Activated T-cell treated with anti-CD3 and anti-CD28 coated beads, Interleukin-2, amount 50 U/mL, for 24 hours (primary cell): ENCODE data around the gene SMARCE1.

Experiments
- DNase-seq: peaks from one replicate; pipeline ENCODE4 v3.0.0-alpha.2; 2020
- H3K27ac Mint-ChIP-seq: 2 replicates; pipeline ENCODE4 v1.8.0; 2020; ENCODE audit warnings: mild to moderate bottlenecking, mixed read lengths
- H3K27me3 Mint-ChIP-seq: 2 replicates; pipeline ENCODE4 v1.8.0; 2020; ENCODE audit warnings: mixed read lengths
- H3K36me3 Mint-ChIP-seq: 2 replicates; pipeline ENCODE4 v1.8.0; 2020; ENCODE audit warnings: low read depth, mixed read lengths
- H3K4me1 Mint-ChIP-seq: 2 replicates; pipeline ENCODE4 v1.8.0; 2020; ENCODE audit warnings: low read depth, mixed read lengths
- H3K4me3 Mint-ChIP-seq: 2 replicates; pipeline ENCODE4 v1.8.0; 2020; ENCODE audit warnings: mild to moderate bottlenecking, moderate library complexity, mixed read lengths
- H3K9me3 Mint-ChIP-seq: 2 replicates; pipeline ENCODE4 v1.8.0; 2020; ENCODE audit warnings: mixed read lengths

SMARCE1 gene

DNA sequence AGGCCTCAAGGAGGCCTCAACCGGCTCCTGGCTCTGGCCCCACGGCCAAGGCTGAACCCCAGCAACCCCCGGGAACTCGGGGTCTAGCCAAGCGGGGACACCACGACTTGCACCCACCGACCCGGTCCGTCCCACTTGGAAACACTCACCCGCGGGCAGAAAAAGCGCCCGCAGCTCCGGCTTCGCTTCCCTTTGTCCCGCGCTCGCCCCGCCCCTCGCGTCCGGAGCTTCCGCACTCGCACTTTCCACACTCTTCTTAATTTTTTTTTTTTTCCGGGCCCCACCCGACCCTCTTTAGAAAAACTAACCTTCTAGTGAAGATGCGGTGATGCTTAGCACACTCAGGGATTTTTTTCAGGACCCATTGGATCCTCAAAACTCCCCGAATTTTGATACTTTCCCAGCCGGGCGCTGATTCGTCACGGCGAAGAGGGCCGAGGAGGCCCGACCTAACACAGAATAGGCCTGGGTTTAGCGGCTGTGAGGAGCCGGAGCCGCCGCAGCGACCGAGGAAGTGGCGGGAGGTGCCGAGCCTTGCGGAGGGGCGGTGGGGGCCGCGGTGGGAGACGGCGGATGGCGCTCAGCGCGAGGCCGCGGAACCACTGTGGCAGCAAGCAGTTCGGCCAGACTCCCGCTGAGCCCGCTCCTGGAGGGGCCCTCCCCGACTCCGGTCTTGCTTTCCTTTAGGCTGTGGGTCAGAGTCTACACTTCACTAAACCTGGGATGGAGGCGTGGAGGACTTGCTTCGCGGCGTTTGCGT is at the start of gene SMARCE1:
TSS of gene SMARCE1 (minus strand) at position 195 of the 760 bp plus-strand sequence. CDS start 2,016 bp downstream, outside the sequence.
- peaks cover 49% of the 10 kb centered on the region for H3K4me1 Mint-ChIP-seq
- no peaks in the 10 kb centered on the region for H3K27me3 Mint-ChIP-seq
- peak within 1 kb of the TSS; percentile 99 for H3K27ac Mint-ChIP-seq
- H3K4me3 Mint-ChIP-seq: peak within 1 kb of the TSS; percentile 98
- peaks cover 54% of the 10 kb centered on the region for H3K36me3 Mint-ChIP-seq
- H3K9me3 Mint-ChIP-seq: no peaks in the 10 kb centered on the region
- DNase-seq: peak; percentile 85

DNA sequence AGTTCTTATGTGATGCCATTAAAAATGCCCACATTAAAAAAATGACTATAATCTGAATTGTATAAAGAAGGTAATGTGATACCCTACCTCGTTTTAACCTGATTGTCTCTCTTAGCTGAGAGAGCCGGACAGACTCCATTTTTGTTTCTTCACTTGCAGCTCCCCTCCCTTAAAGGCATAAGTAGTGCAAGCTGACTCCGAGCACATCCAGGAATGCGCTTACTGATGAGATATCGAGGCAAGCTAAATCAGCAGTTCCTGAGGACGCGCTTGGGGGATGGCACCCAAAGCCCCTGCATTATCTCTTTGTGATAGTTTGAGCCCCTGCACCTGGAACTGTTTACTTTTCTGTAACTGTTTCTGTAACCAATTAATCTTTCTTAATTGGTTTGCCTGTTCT is 49.7 kb upstream of the SMARCE1 start:
- H3K27ac Mint-ChIP-seq: no peak overlapping the region
- no peak for DNase-seq
- H3K36me3 Mint-ChIP-seq: no peaks in the 10 kb centered on the region
- no peaks in the 10 kb centered on the region for H3K9me3 Mint-ChIP-seq
- H3K4me3 Mint-ChIP-seq: no peak overlapping the region
- no peaks in the 10 kb centered on the region for H3K4me1 Mint-ChIP-seq
- peaks cover 35% of the 10 kb centered on the region for H3K27me3 Mint-ChIP-seq

DNA sequence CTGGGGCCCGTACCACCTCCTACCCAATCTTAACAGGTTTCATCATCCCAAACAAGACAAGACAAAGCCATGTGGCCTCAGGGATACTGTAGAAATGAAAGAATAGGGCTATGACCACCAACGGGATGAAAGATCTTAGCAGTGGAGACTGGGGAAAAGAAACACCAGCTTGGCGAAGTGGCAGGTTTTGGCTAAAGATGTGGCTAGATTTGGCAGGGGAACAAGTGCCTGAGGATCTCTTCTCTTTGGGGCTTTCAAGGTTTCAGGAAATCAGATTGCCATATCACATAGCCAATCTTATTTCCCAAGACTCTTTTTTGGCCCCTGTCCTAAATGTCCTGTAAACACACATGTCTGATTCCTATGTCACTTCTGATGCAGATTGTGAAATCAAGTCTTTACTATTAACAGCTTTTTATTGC is 49.0 kb upstream of the SMARCE1 start:
- Mint-ChIP-seq H3K4me1 (no peaks in the 10 kb centered on the region), H3K4me3 (no peak overlapping the region), H3K9me3 (no peaks in the 10 kb centered on the region), H3K27ac (no peak overlapping the region), H3K27me3 (peaks cover 35% of the 10 kb centered on the region), H3K36me3 (no peaks in the 10 kb centered on the region)
- no peak for DNase-seq

DNA sequence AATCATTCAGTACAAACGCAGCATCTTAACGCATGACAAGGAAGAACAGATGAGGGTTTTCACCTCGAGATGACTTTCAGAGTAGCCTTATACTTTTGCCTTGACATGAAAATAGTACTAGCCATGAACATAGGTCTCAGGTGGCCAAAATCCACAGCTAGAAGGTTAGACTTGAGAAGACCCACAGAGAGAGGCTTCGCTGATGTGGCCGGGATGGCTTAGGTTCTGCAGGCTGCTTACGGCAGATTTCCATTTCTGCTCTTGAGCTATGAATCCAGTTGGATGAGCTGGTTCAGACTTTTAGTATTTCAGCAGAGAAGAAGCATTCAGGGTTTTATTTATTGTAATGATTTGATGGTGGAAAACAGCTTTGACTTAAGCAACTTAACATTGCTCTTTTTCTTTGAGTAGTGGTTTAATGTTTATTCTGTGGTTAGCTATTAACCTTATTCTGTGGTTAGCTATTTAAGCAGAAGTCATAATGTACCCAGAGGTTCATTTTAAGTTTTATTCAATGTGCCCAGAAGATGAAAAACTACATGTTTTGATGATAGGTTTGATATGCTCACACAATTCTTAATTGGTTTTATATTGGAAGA is 48.4 kb upstream of the SMARCE1 start:
- no peaks in the 10 kb centered on the region for H3K4me1 Mint-ChIP-seq
- H3K36me3 Mint-ChIP-seq: no peaks in the 10 kb centered on the region
- peaks cover 35% of the 10 kb centered on the region for H3K27me3 Mint-ChIP-seq
- no peaks in the 10 kb centered on the region for H3K9me3 Mint-ChIP-seq
- no peak for DNase-seq
- H3K4me3 Mint-ChIP-seq: no peak overlapping the region
- no peak overlapping the region for H3K27ac Mint-ChIP-seq

DNA sequence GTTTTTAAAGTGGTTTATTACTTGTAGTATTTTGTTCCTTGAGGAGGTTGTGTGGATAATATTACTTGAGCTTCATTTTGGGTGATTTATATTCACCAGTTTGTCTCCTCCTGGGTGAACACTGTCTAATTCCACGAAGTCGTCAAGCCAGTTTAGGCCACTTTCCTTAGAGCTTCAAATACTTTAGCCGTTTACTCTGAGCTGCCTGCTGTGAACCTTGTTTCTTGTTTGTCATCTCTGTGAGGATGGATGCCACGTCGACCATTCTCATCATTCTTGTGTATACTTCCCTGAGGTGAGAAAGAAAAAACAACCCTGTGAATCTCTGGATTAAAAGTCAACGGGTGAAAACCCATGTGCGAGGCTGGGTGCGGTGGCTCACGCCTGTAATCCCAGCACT is 47.0 kb upstream of the SMARCE1 start:
- no peaks in the 10 kb centered on the region for H3K9me3 Mint-ChIP-seq
- no peak for DNase-seq
- no peak overlapping the region for H3K27ac Mint-ChIP-seq
- H3K4me3 Mint-ChIP-seq: no peak overlapping the region
- H3K36me3 Mint-ChIP-seq: no peaks in the 10 kb centered on the region
- peaks cover 32% of the 10 kb centered on the region for H3K27me3 Mint-ChIP-seq
- no peaks in the 10 kb centered on the region for H3K4me1 Mint-ChIP-seq

DNA sequence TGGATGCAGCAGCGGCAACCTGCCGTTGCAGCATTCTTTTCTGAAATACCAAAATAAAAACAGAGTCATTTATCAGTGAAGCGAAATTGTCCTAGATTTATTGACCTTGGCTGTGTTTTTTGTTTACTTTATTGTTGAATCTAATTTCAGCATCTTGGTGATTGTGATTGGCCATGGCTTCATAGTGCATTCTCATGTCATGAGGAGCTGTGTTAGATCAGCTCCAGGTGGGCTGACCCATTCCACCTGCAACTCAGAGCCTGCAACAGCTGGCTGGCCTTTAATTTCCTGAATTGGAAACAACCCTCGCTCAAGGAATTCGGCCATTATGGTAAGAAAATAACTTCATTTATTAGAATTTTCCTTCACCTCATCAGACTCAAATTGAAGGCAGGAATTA is 39.5 kb upstream of the SMARCE1 start:
- DNase-seq: no peak
- peaks cover 3% of the 10 kb centered on the region for H3K27me3 Mint-ChIP-seq
- H3K4me3 Mint-ChIP-seq: no peak overlapping the region

DNA sequence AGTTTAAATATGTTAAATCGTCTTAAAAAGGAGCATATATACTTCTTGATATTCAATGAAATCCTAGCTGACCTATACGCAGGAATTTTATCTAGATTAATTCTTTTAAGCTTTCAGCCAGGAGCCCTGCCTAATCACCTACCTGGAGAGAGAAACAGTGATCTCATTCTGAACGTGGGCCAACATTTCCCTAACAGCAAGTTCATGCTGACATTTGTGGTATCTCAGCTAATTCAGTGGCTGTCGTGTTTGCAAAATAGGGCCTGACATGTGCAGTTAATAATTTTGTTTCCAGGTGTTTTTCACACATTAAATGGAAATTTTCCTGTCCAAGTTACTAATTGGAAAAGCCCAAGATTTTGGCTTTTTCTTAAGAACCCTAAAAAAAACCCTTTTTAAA is 38.6 kb upstream of the SMARCE1 start:
- H3K27ac Mint-ChIP-seq: no peak overlapping the region
- no peak for DNase-seq
- no peak overlapping the region for H3K4me3 Mint-ChIP-seq
- H3K27me3 Mint-ChIP-seq: peaks cover 10% of the 10 kb centered on the region
- H3K4me1 Mint-ChIP-seq: no peaks in the 10 kb centered on the region
- no peaks in the 10 kb centered on the region for H3K9me3 Mint-ChIP-seq
- no peaks in the 10 kb centered on the region for H3K36me3 Mint-ChIP-seq

More for the DNA sequence above, 39.5 kb upstream of the SMARCE1 start:
- Mint-ChIP-seq H3K27ac (no peak overlapping the region), H3K4me1 (no peaks in the 10 kb centered on the region), H3K9me3 (no peaks in the 10 kb centered on the region), H3K36me3 (no peaks in the 10 kb centered on the region)

DNA sequence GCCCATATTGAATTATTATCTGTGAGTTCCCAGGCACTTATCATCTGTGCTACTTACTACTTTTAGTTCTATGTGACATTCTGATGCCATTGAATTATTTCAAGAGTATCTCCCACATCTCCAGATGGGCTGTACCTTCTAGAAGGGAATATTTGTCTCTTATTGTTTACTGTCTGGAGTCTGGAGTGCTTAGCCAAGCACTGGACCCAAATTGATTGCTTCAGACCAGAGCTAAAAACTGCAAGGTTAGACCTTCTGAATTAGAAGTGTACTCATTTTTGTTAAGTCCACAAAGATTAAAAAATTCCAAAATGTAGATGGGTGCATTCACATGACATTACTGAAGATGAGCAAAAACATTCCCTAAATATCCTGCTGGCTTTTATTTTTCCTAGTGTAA is 33.4 kb upstream of the SMARCE1 start:
- no peak for DNase-seq
- no peak overlapping the region for H3K4me3 Mint-ChIP-seq
- H3K27ac Mint-ChIP-seq: no peak overlapping the region
- H3K27me3 Mint-ChIP-seq: peaks cover 41% of the 10 kb centered on the region
- H3K4me1 Mint-ChIP-seq: peaks cover 9% of the 10 kb centered on the region
- no peaks in the 10 kb centered on the region for H3K36me3 Mint-ChIP-seq
- no peaks in the 10 kb centered on the region for H3K9me3 Mint-ChIP-seq

DNA sequence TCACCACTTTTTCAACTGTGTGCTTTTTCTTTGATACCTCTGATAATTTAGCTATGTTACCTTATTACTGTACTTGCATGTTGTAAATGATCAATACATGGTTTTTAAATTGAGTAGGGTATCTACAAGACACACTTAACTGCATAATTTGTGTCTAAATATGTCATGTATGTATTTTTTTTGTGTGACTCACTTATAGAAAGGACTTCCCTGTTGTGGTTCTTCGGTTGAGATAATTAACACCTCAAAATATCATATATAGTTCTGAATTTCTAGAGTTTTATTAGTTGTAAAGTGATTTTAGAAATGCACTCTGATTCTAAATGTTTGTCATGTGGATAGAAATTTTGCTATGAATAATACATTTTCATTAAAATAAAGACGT is 31.9 kb upstream of the SMARCE1 start:
- Mint-ChIP-seq H3K27me3 (peaks cover 49% of the 10 kb centered on the region), H3K4me1 (peaks cover 9% of the 10 kb centered on the region), H3K4me3 (no peak overlapping the region)

DNA sequence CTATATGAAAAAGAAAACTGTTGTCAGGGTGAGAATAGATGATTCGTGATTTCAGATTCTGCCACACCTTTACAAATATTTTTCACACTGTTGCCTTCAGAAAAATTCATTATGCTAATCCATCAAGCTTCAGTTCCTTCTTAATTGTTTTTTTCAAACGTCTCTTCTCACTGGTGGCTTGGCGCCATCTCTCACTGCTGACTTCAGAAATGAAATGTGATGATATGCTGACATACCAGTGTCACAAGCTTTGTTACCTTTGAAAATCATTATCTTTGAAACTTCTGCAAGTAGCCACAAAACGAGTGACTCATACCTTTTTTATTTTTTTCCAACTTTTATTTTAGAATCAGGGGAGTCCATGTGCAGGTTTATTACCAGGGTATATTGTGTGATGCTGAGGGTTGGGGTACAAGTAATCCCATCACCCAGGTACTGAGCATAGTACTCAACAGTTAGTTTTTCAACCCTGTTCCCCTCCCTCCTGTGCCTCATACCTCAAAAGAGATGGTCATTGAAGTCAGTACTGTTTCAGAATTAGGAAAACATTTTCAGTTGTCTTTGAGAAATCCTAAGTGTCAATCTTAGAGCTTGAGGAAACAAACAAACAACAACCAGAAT is 31.4 kb upstream of the SMARCE1 start:
- Mint-ChIP-seq H3K27me3 (peaks cover 52% of the 10 kb centered on the region), H3K4me3 (no peak overlapping the region), H3K9me3 (no peaks in the 10 kb centered on the region), H3K4me1 (peaks cover 9% of the 10 kb centered on the region), H3K27ac (no peak overlapping the region), H3K36me3 (no peaks in the 10 kb centered on the region)
- DNase-seq: no peak

More for the DNA sequence above, 31.9 kb upstream of the SMARCE1 start:
- no peak overlapping the region for H3K27ac Mint-ChIP-seq
- DNase-seq: no peak
- no peaks in the 10 kb centered on the region for H3K36me3 Mint-ChIP-seq
- no peaks in the 10 kb centered on the region for H3K9me3 Mint-ChIP-seq

DNA sequence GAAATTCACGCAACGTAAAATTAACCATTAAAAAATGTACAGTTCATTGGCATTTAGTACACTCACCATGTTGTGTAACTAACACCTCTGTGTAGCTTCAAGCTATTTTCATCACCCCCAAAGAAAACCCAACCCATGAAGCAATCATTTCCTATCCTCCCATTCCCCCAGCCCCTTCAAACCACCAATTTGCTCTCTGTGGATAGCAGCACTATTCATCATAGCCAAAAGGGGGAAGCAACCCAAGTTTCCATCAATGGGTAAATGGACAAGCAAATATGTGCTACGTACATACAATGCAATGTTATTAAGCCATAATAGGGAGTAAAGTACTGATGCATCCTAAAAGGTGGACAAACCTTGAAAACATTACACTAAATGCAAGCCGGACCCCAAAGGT is 28.3 kb upstream of the SMARCE1 start:
- Mint-ChIP-seq H3K27ac (no peak overlapping the region), H3K9me3 (no peaks in the 10 kb centered on the region), H3K4me3 (no peak overlapping the region), H3K36me3 (no peaks in the 10 kb centered on the region), H3K27me3 (peaks cover 41% of the 10 kb centered on the region), H3K4me1 (peaks cover 9% of the 10 kb centered on the region)
- no peak for DNase-seq

DNA sequence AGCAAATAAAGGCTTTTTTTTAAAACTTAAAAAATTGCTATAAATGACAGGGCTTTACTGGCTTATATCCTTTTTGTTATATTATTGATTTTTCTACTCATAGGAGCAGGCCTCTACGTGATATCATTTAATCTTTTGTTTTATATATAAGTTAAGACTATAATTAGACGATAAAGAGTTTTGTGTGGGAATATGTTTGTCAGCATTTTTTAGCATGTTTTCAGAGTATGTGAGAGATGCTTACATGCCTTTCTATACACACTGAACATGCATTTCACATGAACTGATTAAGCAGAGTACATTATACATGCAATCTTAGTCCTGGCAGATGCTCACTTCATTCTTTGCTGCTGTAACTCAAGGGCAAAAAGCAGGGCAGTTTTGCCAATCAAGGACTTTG is 25.0 kb upstream of the SMARCE1 start:
- Mint-ChIP-seq H3K9me3 (no peaks in the 10 kb centered on the region), H3K27ac (no peak overlapping the region), H3K36me3 (no peaks in the 10 kb centered on the region), H3K4me3 (no peak overlapping the region), H3K4me1 (no peaks in the 10 kb centered on the region), H3K27me3 (peaks cover 28% of the 10 kb centered on the region)
- no peak for DNase-seq

DNA sequence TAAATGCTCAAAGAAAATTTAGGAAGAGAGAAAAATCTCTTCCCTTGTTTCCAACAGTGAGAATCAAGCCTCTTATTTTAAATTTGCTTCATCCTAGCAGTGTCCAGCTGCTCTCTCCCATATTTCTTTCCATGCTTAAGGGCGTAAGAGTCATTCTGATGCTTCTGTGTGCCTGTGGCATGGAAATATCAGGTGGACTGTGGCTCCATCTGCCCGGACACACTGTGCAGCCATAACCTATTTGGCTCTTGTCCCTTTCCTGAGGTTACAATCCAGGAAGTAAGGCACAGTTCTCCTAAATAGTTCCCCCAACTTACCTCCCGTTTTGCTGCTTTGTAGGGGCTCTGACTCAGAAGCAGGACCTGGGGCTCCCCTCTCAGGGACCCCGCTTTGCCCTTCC is 23.7 kb upstream of the SMARCE1 start:
- Mint-ChIP-seq H3K4me3 (no peak overlapping the region), H3K27ac (no peak overlapping the region), H3K36me3 (no peaks in the 10 kb centered on the region), H3K4me1 (no peaks in the 10 kb centered on the region), H3K9me3 (no peaks in the 10 kb centered on the region), H3K27me3 (peaks cover 17% of the 10 kb centered on the region)
- DNase-seq: no peak

DNA sequence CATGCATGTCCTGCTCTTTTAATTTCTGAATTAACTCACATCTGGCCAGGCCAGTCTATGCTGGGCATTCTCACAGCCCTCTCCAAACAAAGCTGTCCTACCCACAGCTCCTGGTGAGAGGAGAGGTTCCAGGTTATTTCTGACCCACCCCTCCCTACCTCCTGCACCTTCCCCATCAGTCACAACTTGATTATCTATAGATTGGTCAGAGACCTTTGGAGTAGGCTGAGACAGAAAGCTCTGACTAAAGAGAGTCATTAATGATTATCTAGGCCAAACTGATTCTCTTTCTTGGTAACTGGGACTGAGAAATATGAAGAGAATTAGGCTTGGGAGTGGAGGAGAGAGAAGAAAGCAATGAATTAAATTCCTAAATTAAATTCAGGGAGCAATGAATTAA is 18.7 kb upstream of the SMARCE1 start:
- Mint-ChIP-seq H3K9me3 (no peaks in the 10 kb centered on the region), H3K4me1 (peaks cover 6% of the 10 kb centered on the region), H3K27me3 (peaks cover 24% of the 10 kb centered on the region), H3K36me3 (no peaks in the 10 kb centered on the region), H3K4me3 (no peak overlapping the region), H3K27ac (no peak overlapping the region)
- no peak for DNase-seq
